HG02623 (cell line): Measurements from ENCODE around the gene RFC3.

Experiments
- ATAC-seq: cut with Tn5 transposase; IDR thresholded peaks from one replicate; pipeline ENCODE4 v1.9.1; 2021; ENCODE audit warnings: moderate library complexity; ENCODE audit not compliant: unreplicated experiment

Gene RFC3

DNA sequence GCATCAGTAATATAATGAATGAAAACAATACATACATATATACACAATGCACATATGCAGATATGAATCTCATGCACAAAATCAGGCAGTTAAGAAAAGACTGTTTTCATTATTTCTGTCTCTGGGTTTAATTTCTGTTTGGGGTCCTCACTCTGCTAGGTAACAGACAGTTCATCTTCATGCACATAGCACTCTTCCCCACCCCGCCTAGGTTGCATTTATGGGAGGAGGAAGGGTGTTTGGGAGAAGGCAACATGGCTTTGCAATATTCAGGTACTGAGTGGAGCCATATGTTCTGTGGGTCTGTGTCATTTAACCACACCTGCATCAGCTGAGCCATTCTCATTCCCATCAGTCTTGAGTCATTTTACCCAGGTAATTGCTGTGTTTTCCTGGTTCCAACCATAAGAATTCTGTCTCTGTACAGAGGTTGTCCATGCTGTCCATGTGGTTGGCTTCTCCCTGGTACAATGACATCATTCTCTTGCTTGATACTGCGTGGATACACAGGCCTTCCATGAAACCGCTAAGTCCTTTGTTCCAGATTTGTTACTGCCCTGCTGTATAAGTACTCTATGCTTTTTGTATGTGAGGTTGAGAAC, 45.3 kb downstream of the RFC3 start:
- no peak for ATAC-seq

DNA sequence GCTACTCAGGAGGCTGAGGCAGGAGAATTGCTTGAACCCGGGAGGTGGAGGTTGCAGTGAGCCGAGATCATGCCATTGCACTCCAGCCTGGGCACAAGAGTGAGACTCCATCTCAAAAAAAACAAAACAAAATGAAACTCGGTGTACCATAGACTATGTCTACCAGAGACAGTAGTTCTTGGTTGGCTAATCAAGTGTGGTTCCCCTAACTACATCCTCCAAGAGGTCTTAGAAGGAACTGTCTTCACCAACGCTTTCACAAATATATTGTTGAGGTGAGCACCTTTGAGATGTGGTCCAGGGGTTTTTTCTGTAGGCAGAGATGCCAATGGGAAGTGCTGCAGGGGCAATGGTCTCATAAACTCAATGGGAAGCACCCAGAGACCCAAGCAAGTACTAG, 48.0 kb downstream of the RFC3 start:
- peak; percentile 85 for ATAC-seq

DNA sequence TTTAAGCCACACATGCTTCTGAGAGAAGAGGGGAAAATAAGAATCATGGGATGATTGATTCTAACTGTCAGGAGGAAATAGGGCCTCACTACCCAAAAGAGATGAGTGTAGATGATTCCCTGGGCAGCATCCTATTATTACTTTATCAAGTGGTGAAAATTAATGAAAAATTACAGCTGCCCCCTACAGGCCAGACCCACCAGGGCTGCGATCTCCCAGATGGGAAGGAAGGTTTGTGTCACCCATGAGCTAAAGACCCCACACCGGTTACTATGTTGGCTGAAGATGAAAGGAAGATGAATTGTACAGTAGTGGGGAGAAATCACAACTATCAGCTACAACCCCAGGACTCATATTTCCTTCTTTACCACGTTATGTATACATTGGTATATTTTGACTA, 49.5 kb downstream of the RFC3 start:
- ATAC-seq = no peak

DNA sequence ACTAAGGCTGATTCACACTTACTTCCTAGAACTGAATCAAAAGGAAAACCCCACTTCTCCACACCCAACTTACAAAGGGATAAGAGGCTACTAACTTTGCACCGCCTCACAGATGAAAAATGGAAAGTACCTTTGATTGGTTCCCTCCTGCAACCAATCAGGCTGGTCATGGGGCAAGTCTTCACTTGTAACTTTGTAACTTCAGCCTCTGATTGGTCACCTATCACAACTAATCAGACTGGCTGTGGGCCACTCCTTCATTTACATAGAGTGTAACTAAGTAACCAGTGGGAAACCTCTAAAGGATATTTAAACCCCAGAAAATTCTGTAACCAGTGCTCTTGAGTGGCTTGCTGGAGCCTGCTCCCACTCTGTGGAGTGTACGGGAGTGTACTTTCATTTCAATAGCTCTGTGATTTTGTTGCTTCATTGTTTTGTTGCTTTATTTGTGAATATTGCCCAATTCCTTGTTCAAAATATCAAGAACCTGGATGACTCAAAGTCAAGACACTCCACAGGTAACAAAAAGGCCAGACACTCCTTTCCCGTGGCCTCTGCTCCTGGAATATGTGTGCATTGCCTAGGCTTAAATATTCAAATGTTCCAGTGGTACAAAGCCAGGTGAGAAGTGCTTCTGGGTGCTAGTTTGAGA, 50.5 kb downstream of the RFC3 start:
- no peak for ATAC-seq

DNA sequence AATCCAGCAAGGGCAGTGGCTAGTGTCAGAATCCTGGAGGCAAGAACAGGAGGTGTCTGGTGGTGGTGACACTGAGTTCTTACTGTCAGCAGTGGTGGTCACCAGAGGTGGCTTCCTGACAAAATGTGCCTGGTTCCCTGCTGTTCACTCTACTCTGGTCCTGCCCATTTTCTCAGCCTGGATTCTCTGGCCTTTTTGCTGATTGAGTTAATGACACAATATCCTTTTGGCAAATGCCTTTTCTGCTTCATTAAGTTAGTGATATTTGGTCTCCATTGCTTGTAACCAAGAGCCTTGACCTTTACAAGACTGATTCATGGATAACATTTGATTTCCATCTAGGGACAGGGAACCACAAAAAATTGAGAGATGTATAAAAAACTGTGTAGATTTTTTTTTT, 51.1 kb downstream of the RFC3 start:
- no peak for ATAC-seq

DNA sequence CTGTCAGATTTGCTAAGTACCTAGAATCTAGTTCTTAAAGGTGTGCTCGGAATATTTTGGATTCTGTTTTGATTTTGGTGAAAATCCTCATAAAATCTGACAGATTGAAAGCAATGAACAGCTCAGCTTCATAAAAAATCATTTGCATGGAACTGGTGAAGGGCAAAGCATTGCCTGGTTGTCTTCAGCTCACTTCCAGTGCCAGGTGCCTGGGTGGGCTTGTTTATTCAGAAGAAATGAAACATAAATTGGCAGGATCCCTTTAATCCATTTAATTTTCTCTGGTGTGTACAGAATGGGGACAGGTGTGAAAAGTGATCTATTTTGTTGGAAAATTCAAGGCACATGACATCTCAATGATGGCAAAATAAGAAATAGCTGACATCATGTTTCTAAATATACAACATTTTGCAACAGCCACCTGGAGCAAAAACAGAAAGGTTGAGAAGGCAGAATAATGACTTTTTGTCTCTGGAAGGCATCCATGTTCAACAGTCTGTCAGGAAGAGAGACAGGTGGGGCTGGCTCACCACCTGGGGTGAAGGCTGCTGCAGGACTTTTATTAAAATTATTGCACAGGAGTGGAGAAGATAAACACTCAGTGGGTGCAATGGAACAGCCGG, 52.2 kb downstream of the RFC3 start:
- ATAC-seq = no peak

DNA sequence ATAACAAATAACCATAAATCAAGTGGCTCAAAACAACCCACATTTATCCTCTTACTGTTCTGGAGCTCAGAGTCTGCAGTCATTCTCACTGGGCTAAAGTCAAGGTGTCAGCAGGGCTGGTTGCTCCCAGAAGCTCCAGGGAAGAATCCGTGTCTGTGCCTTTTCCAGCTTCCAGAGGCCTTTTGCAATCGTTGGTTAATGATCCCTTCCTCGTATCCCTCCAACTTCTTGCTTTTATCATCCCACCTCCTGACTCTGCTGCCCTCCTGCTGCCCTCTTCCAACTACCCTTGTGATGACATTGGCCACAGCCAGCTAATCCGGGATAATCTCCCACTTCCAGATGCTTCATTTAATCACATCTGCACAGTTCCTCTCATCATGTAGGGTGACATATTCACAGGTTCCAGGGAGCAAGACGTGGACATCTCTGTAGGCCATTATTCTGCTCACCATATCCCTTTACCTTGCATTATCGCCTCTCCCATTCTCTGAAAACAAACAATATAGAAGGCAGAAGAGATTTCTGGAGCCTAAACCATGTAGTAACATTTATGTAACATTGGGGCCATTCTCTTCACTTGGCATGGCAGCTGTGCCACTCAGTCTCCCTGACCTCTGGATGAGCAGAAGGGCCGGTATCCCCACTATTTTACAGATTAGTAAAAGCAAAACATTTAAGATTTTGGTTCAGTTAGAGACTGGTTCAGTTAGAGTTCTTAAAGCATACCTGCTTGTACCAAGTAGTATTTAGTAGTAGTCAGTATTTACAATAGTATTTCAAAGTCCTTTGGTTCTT, 53.5 kb downstream of the RFC3 start:
- no peak for ATAC-seq

DNA sequence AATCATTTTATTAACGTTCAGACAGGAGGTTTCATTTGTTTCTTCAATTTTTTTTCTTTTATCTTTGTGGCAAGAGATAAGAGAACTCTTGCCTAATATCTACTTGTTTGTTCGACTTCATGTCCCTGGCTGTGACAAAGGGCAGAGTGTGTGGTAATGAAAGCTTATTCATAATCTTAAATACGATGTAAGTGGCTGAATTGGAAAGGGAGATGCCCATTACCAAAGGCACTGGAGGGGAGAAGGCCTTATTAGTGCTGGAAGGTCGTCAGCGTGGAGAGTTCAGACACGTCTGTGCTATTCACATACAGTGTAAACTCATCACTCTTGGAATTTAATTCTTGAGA, 54.0 kb downstream of the RFC3 start:
- ATAC-seq = no peak

DNA sequence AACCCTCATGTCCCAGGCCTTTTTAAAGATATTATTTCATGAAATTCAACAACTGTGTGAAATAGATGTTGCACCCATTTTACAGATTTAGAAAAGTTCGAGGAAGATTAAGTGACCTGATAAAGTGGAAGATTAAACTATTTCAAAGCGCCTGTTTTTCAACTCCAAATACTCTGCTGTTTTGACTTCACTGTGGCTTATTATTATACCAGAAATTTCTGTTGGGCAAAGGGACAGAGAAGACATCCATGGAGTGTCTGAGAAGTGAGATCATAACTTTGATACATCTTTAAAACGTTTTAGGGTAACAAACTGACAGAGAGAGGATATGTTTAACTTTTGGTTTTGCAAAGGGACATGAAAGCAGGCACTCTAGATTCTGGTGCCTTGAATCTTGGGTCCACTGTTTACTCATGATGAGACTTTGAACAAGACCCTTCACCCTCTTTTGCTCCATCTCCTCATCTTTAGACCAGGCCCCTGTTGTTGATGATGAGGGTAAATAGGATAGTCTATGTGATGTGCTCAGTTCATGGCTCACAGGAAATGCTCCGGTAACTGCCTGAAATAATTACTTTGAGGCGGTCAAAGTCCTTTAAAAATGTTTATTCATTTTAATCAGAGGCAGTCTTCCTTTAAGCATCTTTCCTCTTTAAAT, 55.4 kb downstream of the RFC3 start:
- no peak for ATAC-seq

DNA sequence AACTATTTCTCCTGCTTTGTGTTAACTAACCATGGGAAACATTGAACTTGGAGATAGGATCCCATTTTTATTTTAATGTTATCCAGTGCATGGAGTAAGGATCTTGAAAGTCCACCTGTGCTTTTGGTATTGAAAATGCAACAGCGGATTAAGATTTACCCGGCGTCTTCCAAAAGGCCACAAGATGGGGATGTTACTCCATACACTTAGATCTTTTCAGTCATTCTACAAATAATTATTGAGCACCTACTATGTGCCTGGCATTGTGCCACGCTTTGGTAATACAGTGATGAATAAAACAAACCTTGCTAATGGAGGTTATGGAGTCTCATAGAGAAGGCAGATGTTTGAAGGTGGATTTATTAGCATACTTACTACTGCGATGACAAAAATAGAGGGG, 56.9 kb downstream of the RFC3 start:
- ATAC-seq = no peak

DNA sequence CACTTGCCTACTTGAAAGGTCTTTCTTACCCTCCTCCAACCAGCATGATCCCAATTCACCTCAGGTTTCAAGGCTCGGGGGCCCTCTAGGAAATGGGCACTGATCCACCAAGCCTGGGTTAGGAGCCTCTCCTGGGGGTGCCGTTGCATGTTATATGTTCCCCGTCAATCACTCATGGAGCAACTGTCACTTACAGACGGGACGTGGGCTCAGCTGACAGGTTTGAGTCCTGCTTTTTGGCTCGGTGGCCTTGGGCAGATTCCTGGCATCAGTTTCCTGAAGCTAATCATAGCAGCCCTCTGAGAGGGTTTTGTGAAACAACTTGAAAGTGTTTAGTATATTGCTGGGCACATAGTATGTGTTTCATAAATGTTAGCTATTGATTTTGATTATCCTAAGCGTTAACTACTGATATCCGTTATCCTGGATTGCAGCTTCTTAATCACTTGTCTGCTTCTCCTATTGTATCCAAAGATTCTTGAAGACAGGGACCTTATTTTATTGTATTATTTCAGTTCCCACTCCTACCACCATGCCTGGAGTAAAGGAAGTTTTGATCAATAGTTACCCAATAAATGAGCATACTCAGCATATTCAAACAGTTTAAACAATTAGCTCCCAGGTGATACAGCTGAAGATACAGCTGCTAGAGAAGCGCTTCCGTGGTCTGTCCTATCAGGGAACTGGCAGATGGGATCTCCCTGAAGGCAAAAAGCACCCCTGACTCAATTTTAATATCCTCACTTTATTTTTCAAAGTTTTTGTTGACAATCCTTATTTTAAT, 57.9 kb downstream of the RFC3 start:
- no peak for ATAC-seq

DNA sequence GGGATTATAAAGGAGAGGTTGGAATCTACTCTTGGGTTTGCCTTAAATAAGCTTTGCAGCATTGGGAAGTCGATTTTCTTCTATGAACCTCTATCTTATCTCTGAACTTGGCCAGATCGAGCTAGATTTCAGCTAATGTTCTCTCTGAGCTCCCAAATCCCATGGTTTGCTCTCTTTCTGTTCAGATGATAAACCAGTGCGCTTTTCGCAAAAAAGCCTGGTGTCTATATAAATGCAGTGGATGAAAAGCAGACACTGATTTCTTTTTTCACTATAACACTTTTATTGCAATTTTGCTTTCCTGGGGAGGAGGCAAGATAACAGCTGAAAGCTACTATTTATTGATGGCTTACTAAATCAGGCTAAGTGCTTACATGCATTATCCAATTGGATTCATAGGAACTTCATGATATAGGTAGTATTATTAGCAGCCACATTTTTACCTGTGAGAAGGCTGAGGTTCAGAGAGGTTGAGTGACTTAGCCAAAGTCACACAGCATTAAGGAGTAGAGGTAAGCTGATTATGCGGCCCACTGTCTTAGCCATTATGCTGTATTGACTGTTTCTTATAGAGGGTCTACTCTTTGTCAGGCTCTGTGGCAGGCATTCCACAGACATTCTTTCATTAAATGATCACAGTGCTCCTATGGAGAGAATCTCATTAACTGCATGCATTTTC, 58.9 kb downstream of the RFC3 start:
- ATAC-seq = no peak

DNA sequence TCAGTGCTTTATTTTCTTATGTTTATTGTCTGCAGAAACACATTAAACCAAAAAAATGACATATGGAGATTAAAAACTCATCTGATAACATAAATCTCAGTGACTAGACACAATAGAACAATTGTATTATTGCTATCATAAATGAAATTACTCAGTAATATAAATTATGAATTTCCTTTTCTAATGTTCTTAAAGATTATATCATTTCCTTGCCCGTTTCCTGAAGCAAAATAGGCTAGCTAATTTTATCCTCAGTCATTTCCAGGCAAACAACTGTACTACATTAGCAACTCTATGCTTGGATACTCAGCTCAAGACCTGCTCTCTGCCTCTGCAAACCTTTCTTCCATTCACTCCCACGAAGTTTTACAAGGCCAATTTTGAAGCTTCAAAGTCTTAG, 61.2 kb downstream of the RFC3 start:
- no peak for ATAC-seq

DNA sequence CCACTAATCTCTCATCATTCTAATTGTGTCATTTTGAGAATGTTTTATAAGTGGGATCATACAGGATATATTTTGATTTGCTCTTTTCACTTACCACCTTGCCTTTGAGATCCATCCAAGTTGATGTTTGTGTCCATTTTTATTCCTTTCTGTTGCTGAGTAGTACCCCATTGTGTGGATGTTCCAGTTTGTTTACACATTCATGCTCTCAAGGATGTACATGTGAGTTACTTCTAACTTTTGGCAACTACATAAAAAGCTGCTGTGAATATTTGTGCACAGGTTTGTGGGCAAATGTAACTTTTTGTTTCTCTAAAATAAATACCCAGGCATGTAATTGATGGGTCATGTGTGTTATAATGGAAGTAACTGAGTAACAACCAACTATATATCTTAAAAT, 64.9 kb downstream of the RFC3 start:
- no peak for ATAC-seq

DNA sequence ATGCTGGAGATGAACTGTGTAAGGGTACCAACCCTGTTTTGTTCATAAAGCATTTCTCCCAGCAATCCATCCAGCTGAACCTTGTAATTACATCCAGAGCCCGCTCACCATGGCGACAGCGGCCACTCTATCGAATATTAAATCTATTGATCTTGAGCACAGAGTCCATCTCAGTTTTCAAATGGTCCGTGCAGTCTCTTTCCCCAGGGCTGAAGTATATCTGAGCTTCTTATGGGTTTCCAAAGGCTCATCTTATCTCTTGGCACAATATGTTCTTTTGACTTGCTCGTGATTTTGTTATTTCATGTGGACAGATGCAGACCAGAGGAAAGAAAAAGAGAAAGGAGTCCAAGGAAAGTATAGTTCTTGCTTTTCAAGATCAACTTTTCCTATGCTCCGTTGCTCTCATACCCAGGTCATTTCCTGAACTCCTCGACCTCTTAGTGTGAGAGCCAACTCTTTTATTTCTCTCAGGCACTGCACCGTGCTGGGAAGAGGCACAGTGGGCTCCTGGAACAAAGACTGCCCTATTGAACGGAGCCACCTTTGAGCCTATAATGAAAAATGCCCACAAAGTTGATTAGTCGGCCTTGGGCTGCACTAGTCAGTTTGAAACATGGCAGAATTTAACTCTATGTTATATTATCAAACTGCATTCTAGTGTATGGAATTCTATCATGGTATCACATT, 66.7 kb downstream of the RFC3 start:
- ATAC-seq = no peak
